Measurements from ENCODE around the gene PMEPA1.

DNA sequence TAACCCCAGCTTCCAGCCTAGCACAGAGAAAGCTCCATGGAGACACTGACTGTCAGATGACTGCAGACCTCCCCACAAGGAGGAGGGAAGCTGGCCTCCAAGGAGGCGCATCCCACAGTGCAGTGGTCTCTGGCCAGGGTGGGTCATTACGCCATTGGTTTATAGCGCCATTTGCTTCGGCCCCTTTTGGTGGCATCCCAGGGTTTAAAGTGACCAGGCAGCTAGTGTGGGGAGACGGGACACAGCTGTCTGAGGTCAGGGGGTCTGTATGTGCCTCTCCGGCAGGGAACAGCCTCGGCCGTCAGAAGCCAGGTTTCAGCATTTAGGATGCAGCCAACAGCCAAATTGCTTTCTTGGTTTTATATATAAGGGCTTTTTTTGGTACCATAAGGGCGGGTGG lies 15.8 kb upstream of the PMEPA1 start:
- TF ChIP-seq, protein P1, sequence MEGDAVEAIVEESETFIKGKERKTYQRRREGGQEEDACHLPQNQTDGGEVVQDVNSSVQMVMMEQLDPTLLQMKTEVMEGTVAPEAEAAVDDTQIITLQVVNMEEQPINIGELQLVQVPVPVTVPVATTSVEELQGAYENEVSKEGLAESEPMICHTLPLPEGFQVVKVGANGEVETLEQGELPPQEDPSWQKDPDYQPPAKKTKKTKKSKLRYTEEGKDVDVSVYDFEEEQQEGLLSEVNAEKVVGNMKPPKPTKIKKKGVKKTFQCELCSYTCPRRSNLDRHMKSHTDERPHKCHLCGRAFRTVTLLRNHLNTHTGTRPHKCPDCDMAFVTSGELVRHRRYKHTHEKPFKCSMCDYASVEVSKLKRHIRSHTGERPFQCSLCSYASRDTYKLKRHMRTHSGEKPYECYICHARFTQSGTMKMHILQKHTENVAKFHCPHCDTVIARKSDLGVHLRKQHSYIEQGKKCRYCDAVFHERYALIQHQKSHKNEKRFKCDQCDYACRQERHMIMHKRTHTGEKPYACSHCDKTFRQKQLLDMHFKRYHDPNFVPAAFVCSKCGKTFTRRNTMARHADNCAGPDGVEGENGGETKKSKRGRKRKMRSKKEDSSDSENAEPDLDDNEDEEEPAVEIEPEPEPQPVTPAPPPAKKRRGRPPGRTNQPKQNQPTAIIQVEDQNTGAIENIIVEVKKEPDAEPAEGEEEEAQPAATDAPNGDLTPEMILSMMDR (IDR thresholded peaks at IDR 0.05) = no peak
- no peak for TF ChIP-seq POLR2A (IDR thresholded peaks at IDR 0.05)
